Measurements from ENCODE around the gene MVD. TPM values are rescaled to one million over a fixed set of nuclear protein-coding genes. Genes with fewer than 3 reads are reported as not detected.

Gene MVD
- total RNA-seq, 1 donor from 2014 or later = 71.8 TPM

GRCh38 chr16:88662222-88662842, 559 bp downstream of the MVD start:
- Histone ChIP-seq H3K36me3 (peaks cover 10% of the 10 kb centered on the region), H3K4me3 (peak overlapping the region; percentile 87), H3K4me1 (peaks cover 26% of the 10 kb centered on the region), H3K27me3 (ENCODE audit: low read depth) (no peaks in the 10 kb centered on the region), H3K27ac (peak overlapping the region; percentile 91), H3K9me3 (no peaks in the 10 kb centered on the region)
- no peak for DNase-seq
- TF ChIP-seq CTCF (IDR thresholded peaks at IDR 0.05) = no peak
- peak; percentile 4 to 31 for ATAC-seq
- intact Hi-C loops (cut with DNase I) = no loop called here

- no peak for DNase-seq
- ATAC-seq = no peak
- no peak for TF ChIP-seq CTCF (IDR thresholded peaks at IDR 0.05)
- Histone ChIP-seq H3K27me3 (ENCODE audit: low read depth) (no peaks in the 10 kb centered on the region), H3K36me3 (peaks cover 18% of the 10 kb centered on the region), H3K27ac (no peak overlapping the region), H3K4me3 (no peak overlapping the region), H3K4me1 (peaks cover 26% of the 10 kb centered on the region), H3K9me3 (no peaks in the 10 kb centered on the region)
- intact Hi-C loops (cut with DNase I) = no loop called here
Observed at GRCh38 chr16:88661468-88661867, 1.4 kb downstream of the MVD start.

- TF ChIP-seq CTCF (IDR thresholded peaks at IDR 0.05) = no peak
- no peak for DNase-seq
Observed at GRCh38 chr16:88659160-88659559, 3.7 kb downstream of the MVD start.

GRCh38 chr16:88658714-88659113, 4.2 kb downstream of the MVD start:
- no peak for DNase-seq
- no peaks in the 10 kb centered on the region for H3K9me3 ChIP-seq
- ATAC-seq = no peak
- peaks cover 17% of the 10 kb centered on the region for H3K4me1 ChIP-seq
- no peak overlapping the region for H3K4me3 ChIP-seq
- H3K36me3 ChIP-seq = peaks cover 46% of the 10 kb centered on the region
- TF ChIP-seq CTCF (IDR thresholded peaks at IDR 0.05) = no peak
- H3K27me3 ChIP-seq (ENCODE audit: low read depth) = no peaks in the 10 kb centered on the region
- no peak overlapping the region for H3K27ac ChIP-seq
- intact Hi-C loops (cut with DNase I) = no loop called here

More at GRCh38 chr16:88659160-88659559, 3.7 kb downstream of the MVD start:
- Histone ChIP-seq H3K27me3 (ENCODE audit: low read depth) (no peaks in the 10 kb centered on the region), H3K36me3 (peaks cover 41% of the 10 kb centered on the region), H3K9me3 (no peaks in the 10 kb centered on the region), H3K4me1 (peaks cover 21% of the 10 kb centered on the region), H3K4me3 (no peak overlapping the region), H3K27ac (no peak overlapping the region)
- no peak for ATAC-seq
- intact Hi-C loops (cut with DNase I) = no loop called here

GRCh38 chr16:88657371-88657770, 5.5 kb downstream of the MVD start:
- intact Hi-C loops (cut with DNase I) = no loop called here
- H3K9me3 ChIP-seq = no peaks in the 10 kb centered on the region
- H3K27me3 ChIP-seq (ENCODE audit: low read depth) = no peaks in the 10 kb centered on the region
- DNase-seq = no peak
- peaks cover 15% of the 10 kb centered on the region for H3K4me1 ChIP-seq
- no peak overlapping the region for H3K4me3 ChIP-seq
- no peak for TF ChIP-seq CTCF (IDR thresholded peaks at IDR 0.05)
- ATAC-seq = no peak
- no peak overlapping the region for H3K27ac ChIP-seq
- H3K36me3 ChIP-seq = peaks cover 57% of the 10 kb centered on the region

Measured in lower lobe of right lung (tissue), 2 donors.